Transverse colon (tissue), 4 donors: ENCODE results near the gene PTGES.

Source experiments
- CTCF ChIP-seq, 5 experiments: fragments of 200-600 bp in 3 of 5; fragments of 450-650 bp in 2 of 5; sonication (generic) in 3 of 5; IDR thresholded peaks; 1 replicate in 2 of 5; 2 replicates in 3 of 5; pipeline ENCODE4 v1.5.1; 2016 to 2017; ENCODE audit warnings: antibody characterized with exemption in 5 of 5, inconsistent platforms in 3 of 5, mild to moderate bottlenecking in 2 of 5, moderate library complexity in 1 of 5
- EP300 ChIP-seq: sonication (generic); formaldehyde crosslinking; IDR thresholded peaks from one replicate; pipeline ENCODE4 v1.6.1; 2017; ENCODE audit warnings: antibody characterized with exemption, low read depth
- POLR2AphosphoS5 ChIP-seq, 3 donors: sonication (generic); formaldehyde crosslinking; IDR thresholded peaks; one replicate each; pipeline ENCODE4 v1.6.1; 2016; ENCODE audit warnings: antibody characterized with exemption in 3 of 3

GRCh38 chr9:129736334-129736733 lies 16.5 kb downstream of the PTGES start:
- TF ChIP-seq CTCF (IDR thresholded peaks at IDR 0.05) (no peak), EP300 (no peak), POLR2AphosphoS5 (IDR thresholded peaks at IDR 0.05) (no peak)
